Hepatic stellate cell (primary cell): ENCODE measurements around the gene TRIM46.
A peak's percentile ranks its signal among the peaks of the same experiment; 100 is the strongest.

Source experiments
- DNase-seq: peaks from one replicate; pipeline ENCODE4 v3.0.0; 2011; ENCODE audit warnings: low spot score

Gene TRIM46, protein sequence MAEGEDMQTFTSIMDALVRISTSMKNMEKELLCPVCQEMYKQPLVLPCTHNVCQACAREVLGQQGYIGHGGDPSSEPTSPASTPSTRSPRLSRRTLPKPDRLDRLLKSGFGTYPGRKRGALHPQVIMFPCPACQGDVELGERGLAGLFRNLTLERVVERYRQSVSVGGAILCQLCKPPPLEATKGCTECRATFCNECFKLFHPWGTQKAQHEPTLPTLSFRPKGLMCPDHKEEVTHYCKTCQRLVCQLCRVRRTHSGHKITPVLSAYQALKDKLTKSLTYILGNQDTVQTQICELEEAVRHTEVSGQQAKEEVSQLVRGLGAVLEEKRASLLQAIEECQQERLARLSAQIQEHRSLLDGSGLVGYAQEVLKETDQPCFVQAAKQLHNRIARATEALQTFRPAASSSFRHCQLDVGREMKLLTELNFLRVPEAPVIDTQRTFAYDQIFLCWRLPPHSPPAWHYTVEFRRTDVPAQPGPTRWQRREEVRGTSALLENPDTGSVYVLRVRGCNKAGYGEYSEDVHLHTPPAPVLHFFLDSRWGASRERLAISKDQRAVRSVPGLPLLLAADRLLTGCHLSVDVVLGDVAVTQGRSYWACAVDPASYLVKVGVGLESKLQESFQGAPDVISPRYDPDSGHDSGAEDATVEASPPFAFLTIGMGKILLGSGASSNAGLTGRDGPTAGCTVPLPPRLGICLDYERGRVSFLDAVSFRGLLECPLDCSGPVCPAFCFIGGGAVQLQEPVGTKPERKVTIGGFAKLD

GRCh38 chr1:155173478-155174323 lies at the start of gene TRIM46:
TSS of gene TRIM46 (plus strand) at chr1:155173849. CDS start at chr1:155173967, 118 bp downstream.
- peak; percentile 74 for DNase-seq

- no peak for DNase-seq
Measured at GRCh38 chr1:155124503-155125463, 48.9 kb upstream of the TRIM46 start.

GRCh38 chr1:155125511-155125945 lies 48.1 kb upstream of the TRIM46 start:
- DNase-seq: no peak

DNA sequence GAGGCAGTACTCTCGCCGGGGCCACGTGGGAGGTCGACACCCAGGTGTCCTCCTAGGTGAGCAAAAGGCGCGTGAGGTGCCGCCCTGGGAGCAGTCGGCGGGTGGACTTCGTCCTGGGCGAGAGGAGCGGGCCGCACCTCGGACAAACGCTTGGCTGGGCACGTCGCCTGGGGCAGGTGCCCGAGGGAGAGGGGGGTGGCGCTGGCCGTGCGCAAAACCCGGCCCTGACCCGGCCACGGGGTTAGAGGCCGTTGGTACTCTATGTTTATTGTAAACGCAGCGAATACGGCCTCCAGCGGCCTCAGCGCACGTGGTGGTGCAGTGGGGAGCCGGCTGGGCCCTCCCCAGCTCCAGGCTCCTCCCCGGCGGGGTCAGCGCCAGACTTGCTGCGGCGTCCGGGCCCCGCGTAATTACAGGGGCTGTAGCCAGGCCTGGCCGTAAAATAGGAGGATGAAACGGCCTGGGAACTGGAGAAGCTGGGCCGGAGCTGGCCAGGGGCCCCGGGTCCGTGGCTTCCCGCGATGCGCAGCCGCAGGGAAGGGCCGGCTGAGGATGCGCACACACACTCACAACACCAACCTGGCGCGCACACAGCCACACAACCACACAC lies 47.6 kb upstream of the TRIM46 start:
- no peak for DNase-seq

GRCh38 chr1:155126556-155127104 lies 47.0 kb upstream of the TRIM46 start:
- DNase-seq: no peak

DNA sequence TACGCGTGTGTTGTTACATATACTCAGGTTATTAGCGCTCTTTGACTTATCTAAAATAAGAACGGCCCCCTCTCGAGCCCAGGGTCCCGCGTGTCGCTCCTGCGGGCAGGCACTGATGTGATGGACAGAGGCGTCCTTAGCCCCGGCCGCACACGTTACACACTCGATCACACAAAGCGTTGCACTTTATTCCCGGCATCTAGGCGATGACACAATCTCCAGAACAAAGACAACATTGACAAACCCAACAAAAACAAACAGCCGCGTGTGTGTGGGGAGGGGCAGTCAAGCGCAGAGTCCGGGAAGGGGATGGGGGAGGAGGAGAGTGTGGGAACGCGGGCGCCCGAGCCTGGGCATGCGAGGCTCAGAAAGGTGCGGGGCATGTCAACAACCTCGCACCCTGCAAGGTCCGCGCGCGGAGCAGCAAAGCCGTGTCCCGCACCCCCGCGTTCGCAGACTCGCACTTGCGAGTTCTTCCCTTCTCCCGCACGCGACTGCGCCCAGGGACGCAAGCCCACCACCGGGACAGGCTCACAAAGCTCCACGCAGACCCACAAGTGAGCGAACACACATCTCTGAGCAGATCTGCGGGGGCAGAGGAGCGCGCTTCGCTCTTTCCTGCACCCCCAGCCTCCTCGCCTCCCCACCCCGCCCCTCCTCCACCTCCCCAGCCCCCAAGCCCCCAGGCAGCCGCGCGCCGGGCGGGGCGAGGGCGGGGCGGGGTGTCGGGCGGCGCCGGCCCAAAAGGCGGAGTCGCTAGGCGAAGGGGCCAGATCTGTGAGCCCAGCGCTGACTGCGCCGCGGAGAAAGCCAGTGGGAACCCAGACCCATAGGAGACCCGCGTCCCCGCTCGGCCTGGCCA lies 46.3 kb upstream of the TRIM46 start, which contains the start of gene EFNA1:
Gene EFNA1 (plus strand): TSS at position 772 of the 862 bp plus-strand sequence. CDS start 102 bp downstream, outside the sequence.
- DNase-seq: peak; percentile 38

GRCh38 chr1:155127967-155128754 lies 45.5 kb upstream of the TRIM46 start:
- DNase-seq: no peak

- no peak for DNase-seq
Measured at GRCh38 chr1:155128755-155129473, 44.7 kb upstream of the TRIM46 start.

DNA sequence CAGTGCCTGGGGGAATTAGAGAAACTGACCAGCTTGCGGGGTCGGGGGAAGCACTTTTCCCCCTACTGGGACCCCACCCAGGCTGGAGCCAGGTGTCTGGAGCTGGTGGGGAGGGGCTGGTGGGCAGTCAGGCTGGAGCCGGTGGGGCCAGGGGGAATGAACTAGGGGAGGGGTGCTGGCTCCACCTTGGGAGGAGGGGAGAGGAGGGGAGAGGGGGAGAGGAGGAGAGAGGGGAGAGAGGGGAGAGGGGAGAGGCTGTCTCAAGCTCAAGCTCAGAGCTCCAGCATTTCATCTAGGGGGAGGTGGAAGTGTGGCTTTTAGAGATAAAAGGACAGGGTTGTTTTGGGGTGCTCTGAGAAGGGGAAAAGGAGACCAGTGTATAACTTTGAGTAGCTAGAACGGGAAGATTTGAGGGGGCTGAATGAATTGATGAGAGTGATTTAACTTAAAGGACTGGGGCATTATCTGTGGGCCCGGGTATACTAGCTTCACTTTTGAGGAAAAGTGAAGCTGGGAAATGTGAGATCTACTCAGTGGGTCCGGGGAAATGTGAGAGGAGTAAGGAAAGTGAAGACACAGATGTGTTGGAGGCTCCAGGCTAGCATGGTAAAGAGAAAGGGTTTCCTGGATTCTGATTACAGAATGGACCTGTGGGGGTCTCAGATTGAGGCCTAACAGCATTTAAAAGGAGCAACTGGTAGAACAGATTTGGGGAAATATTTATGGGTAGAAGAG lies 43.2 kb upstream of the TRIM46 start:
- DNase-seq: no peak

DNA sequence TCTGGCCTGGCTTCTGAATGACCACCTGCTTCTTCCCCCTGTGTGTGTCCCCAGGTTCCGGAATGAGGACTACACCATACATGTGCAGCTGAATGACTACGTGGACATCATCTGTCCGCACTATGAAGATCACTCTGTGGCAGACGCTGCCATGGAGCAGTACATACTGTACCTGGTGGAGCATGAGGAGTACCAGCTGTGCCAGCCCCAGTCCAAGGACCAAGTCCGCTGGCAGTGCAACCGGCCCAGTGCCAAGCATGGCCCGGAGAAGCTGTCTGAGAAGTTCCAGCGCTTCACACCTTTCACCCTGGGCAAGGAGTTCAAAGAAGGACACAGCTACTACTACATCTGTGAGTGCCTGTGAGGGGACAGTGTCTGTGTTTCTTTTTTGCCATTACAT lies 42.4 kb upstream of the TRIM46 start:
- DNase-seq: no peak

GRCh38 chr1:155131856-155132255 lies 41.8 kb upstream of the TRIM46 start:
- no peak for DNase-seq

DNA sequence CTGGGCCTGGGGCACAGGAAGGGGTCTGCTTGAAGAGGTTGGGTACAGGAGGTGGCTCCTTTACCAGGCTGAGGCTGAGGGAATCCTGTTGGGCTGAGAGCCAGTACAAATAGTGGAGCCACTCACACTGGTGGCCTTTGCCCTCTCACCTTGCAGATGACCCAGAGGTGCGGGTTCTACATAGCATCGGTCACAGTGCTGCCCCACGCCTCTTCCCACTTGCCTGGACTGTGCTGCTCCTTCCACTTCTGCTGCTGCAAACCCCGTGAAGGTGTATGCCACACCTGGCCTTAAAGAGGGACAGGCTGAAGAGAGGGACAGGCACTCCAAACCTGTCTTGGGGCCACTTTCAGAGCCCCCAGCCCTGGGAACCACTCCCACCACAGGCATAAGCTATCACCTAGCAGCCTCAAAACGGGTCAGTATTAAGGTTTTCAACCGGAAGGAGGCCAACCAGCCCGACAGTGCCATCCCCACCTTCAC lies 39.8 kb upstream of the TRIM46 start:
- no peak for DNase-seq

DNA sequence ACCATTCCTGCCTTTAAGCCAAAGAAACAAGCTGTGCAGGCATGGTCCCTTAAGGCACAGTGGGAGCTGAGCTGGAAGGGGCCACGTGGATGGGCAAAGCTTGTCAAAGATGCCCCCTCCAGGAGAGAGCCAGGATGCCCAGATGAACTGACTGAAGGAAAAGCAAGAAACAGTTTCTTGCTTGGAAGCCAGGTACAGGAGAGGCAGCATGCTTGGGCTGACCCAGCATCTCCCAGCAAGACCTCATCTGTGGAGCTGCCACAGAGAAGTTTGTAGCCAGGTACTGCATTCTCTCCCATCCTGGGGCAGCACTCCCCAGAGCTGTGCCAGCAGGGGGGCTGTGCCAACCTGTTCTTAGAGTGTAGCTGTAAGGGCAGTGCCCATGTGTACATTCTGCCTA lies 39.3 kb upstream of the TRIM46 start:
- no peak for DNase-seq

- peak; percentile 93 for DNase-seq
Measured at GRCh38 chr1:155134880-155135414, 38.7 kb upstream of the TRIM46 start.

GRCh38 chr1:155135415-155136028 lies 38.1 kb upstream of the TRIM46 start, which contains the start of gene SLC50A1:
TSS of gene SLC50A1 (plus strand) at chr1:155135852. CDS start at chr1:155135912, 60 bp downstream.
- peak; percentile 94 for DNase-seq

- DNase-seq: no peak
Measured at GRCh38 chr1:155136748-155137147, 36.9 kb upstream of the TRIM46 start.
